Thyroid gland (tissue), 4 donors: ENCODE measurements around the gene RELT.

Experiments
- CTCF ChIP-seq, 6 experiments: fragments of 200-600 bp in 3 of 6; fragments of 450-650 bp in 3 of 6; sonication (generic) in 3 of 6; IDR thresholded peaks; one replicate each; pipeline ENCODE4 v1.5.1; 2016 to 2019; ENCODE audit warnings: antibody characterized with exemption in 6 of 6, mild to moderate bottlenecking in 2 of 6, inconsistent platforms in 1 of 6, moderate library complexity in 1 of 6
- POLR2A ChIP-seq, 2 donors: fragments of 450-650 bp; IDR thresholded peaks; one replicate each; pipeline ENCODE4 v1.6.1; 2017; ENCODE audit warnings: antibody characterized with exemption in 2 of 2, mild to moderate bottlenecking in 2 of 2, moderate library complexity in 1 of 2

DNA sequence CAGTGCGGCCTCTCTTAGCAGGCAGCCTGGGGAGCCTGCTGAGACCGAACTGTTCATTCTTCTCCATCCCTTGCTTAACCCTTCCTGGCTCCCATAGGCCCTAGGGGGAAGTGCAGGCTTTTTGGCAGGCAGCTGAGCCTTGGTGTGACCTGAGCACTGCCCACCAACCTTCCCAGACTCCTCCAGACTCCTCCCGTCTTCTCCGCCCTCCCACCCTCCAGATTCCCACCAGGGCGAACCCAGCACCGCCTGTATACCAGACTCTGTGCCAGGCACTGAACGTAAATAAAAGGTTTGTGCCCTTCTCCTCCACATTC, 7.9 kb downstream of the RELT start:
- TF ChIP-seq CTCF (IDR thresholded peaks at IDR 0.05) (no peak), POLR2A (IDR thresholded peaks at IDR 0.05) (no peak)
